CD14-positive monocyte (primary cell): ENCODE data around the gene MIPEP. TPM values are rescaled to one million over a fixed set of nuclear protein-coding genes. Genes with fewer than 3 reads are reported as not detected.

Source experiments
- DNase-seq, 3 donors: peaks; one replicate each; pipeline ENCODE4 v3.0.0-alpha.2; 2011 to 2022
- H2AFZ ChIP-seq: 2 replicates; pipeline ENCODE4 v1.6.0; 2012; ENCODE audit warnings: mild to moderate bottlenecking, low read depth, low read length, inconsistent platforms; ENCODE audit not compliant: insufficient read depth, poor library complexity, severe bottlenecking
- H3K27ac ChIP-seq, 2 donors: 1 replicate in 1 of 2; 2 replicates in 1 of 2; pipeline ENCODE4 v1.5.1; 2012 to 2013; ENCODE audit warnings: low read length in 2 of 2, control low read depth in 1 of 2, inconsistent platforms in 1 of 2, low read depth in 1 of 2, mild to moderate bottlenecking in 1 of 2
- H3K27me3 ChIP-seq, 2 donors: one replicate each; pipeline versions ENCODE4 v1.6.0 to v1.6.1; 2011 to 2013; ENCODE audit warnings: low read length in 2 of 2; ENCODE audit not compliant: control insufficient read depth in 2 of 2, insufficient read depth in 2 of 2
- H3K36me3 ChIP-seq, 2 donors: replicated peaks in 1 of 2; 1 replicate in 1 of 2; 2 replicates in 1 of 2; pipeline versions ENCODE4 v1.5.1 to v1.6.1; 2012 to 2013; ENCODE audit warnings: low read length in 2 of 2, control low read depth in 1 of 2, inconsistent platforms in 1 of 2, mild to moderate bottlenecking in 1 of 2; ENCODE audit not compliant: insufficient read depth in 2 of 2, control insufficient read depth in 1 of 2
- H3K4me1 ChIP-seq, 2 donors: 1 replicate in 1 of 2; 2 replicates in 1 of 2; pipeline versions ENCODE4 v1.5.1 to v1.6.1; 2012 to 2013; ENCODE audit warnings: low read length in 2 of 2, control low read depth in 1 of 2, inconsistent platforms in 1 of 2, mild to moderate bottlenecking in 1 of 2, moderate library complexity in 1 of 2; ENCODE audit not compliant: insufficient read depth in 2 of 2, control insufficient read depth in 1 of 2
- H3K4me2 ChIP-seq: replicated peaks from 2 replicates; pipeline ENCODE3; 2012; ENCODE audit warnings: low read length, moderate library complexity, mild to moderate bottlenecking; ENCODE audit not compliant: poor library complexity, severe bottlenecking; ENCODE audit errors: extremely low read depth
- H3K4me3 ChIP-seq, 3 experiments: fragments of 200-600 bp in 1 of 3; sonication (generic) in 1 of 3; replicated peaks in 1 of 3; 1 replicate in 2 of 3; 2 replicates in 1 of 3; pipeline ENCODE4 v1.5.1; 2011 to 2013; ENCODE audit warnings: low read length in 3 of 3, mild to moderate bottlenecking in 3 of 3, control low read depth in 2 of 3, low read depth in 2 of 3, inconsistent platforms in 1 of 3, moderate library complexity in 1 of 3
- H3K79me2 ChIP-seq: 2 replicates; pipeline ENCODE4 v1.6.0; 2012; ENCODE audit warnings: mild to moderate bottlenecking, control low read depth, inconsistent platforms, low read length, moderate library complexity; ENCODE audit not compliant: insufficient read depth
- H3K9ac ChIP-seq: 2 replicates; pipeline ENCODE4 v1.6.0; 2017; ENCODE audit warnings: low read length, mild to moderate bottlenecking; ENCODE audit not compliant: insufficient read depth, poor library complexity, severe bottlenecking
- H3K9me3 ChIP-seq, 2 donors: replicated peaks in 1 of 2; 1 replicate in 1 of 2; 2 replicates in 1 of 2; pipeline versions ENCODE4 v1.5.1 to v1.6.1; 2012 to 2013; ENCODE audit warnings: low read length in 2 of 2, control low read depth in 1 of 2; ENCODE audit not compliant: control insufficient read depth in 1 of 2, insufficient read depth in 1 of 2
- H4K20me1 ChIP-seq: 2 replicates; pipeline ENCODE4 v1.6.0; 2012; ENCODE audit warnings: mild to moderate bottlenecking, low read length, control low read depth, moderate library complexity; ENCODE audit not compliant: insufficient read depth
- H3K27ac Mint-ChIP-seq, 7 donors: one replicate each; pipeline ENCODE4 v1.8.0; 2020; ENCODE audit warnings: mild to moderate bottlenecking in 7 of 7, mixed read lengths in 7 of 7, moderate library complexity in 6 of 7, inconsistent platforms in 2 of 7
- H3K27me3 Mint-ChIP-seq, 3 donors: one replicate each; pipeline ENCODE4 v1.8.0; 2021 to 2022; ENCODE audit warnings: low read depth in 3 of 3, mild to moderate bottlenecking in 3 of 3, mixed read lengths in 3 of 3, moderate library complexity in 3 of 3, inconsistent platforms in 1 of 3
- H3K36me3 Mint-ChIP-seq, 2 donors: one replicate each; pipeline ENCODE4 v1.8.0; 2020; ENCODE audit warnings: mixed read lengths in 2 of 2, inconsistent platforms in 1 of 2, mild to moderate bottlenecking in 1 of 2
- H3K4me1 Mint-ChIP-seq: one replicate; pipeline ENCODE4 v1.8.0; 2020; ENCODE audit warnings: mild to moderate bottlenecking, mixed read lengths
- H3K4me3 Mint-ChIP-seq, 2 donors: one replicate each; pipeline ENCODE4 v1.8.0; 2020; ENCODE audit warnings: mild to moderate bottlenecking in 2 of 2, mixed read lengths in 2 of 2, moderate library complexity in 1 of 2
- H3K9me3 Mint-ChIP-seq, 7 donors: one replicate each; pipeline ENCODE4 v1.8.0; 2020 to 2022; ENCODE audit warnings: mixed read lengths in 7 of 7, mild to moderate bottlenecking in 6 of 7, moderate library complexity in 6 of 7, inconsistent platforms in 2 of 7
- WGBS: methylation state at CpG from one replicate; pipeline ENCODE4 v1.1.5; 2013; ENCODE audit warnings: missing lambda C conversion rate; ENCODE audit not compliant: insufficient coverage; 5-methylcytosine and 5-hydroxymethylcytosine counted together
- intact Hi-C, 2 donors: fragments of 100-400 bp; cut with micrococcal nuclease; formaldehyde crosslinking; loops; one replicate each; pipeline versions ENCODE4 v1.15.0 to v1.15.1; 2023
- polyA plus RNA-seq, 3 donors: library from polyadenylated mRNA; depleted of rRNA in 1 of 3; unstranded in 2 of 3; stranded (reverse) in 1 of 3; fragments of 300-500 nt in 2 of 3; fragments of >200 nt in 1 of 3; fragmentation: Illumina TruSeq in 2 of 3; gene quantifications; 1 replicate in 2 of 3; 2 replicates in 1 of 3; pipeline ENCODE4 v1.2.3, GENCODE V29; 2012 to 2021
- TF ChIP-seq, protein P1 (sequence below): fragments of 200-600 bp; IDR thresholded peaks from one replicate; pipeline ENCODE4 v1.8.0; 2022; ENCODE audit warnings: antibody characterized with exemption, mild to moderate bottlenecking

Gene MIPEP
- polyA plus RNA-seq, 3 donors: 1.2 to 9.9 (median 7.7) TPM

DNA sequence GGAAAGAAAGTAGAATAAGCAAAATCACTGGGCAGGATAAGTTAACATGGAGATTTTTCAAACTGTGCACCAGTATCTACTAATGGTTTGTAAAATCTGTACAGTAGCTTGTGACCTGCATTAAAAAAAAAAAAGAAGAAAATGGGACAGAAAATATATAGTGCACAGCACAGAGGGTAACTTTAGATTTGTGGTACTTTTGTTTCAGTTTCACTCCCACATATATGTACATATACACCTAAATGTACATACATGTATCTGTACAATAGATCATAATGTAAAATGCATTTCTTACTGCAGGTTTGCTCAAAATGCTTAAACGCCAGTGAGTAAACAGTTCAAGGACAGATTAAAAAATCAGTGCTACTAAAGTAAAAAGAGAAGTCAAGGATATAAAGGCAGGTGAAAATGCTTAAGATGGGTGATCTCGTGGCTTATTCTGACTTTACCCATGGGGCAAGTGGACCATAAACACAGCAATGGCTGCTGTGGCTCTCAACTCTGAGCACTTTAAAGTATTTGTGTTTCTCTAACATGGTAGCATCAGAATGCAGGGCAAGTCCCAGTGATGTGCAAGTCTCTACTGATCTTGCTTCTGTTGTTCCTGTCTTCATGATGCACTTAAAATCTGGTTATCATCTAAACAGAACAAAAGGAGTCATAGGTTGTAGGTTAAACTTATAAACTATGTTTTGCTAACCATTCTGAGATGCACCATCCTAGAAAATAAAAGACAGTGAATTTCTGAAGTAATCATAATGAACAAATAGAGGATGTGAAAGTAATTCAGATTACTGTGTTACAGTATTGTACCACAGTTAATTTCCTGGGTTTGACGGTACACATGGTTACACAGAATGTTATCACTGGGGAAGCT lies 112.3 kb downstream of the MIPEP start:
- intact Hi-C loops: no loop called here
- H3K36me3 Mint-ChIP-seq: peaks cover 0 to 2% of the 10 kb centered on the region in 2 donors
- no peak overlapping the region for H3K4me2 ChIP-seq
- no peak overlapping the region for H2AFZ ChIP-seq
- H3K9me3 Mint-ChIP-seq: peaks cover 2 to 18% (median 7%) of the 10 kb centered on the region in 7 donors
- no peaks in the 10 kb centered on the region for H3K27me3 ChIP-seq
- no peaks in the 10 kb centered on the region for H3K79me2 ChIP-seq
- no peaks in the 10 kb centered on the region for H3K27me3 Mint-ChIP-seq
- H3K36me3 ChIP-seq: no peaks in the 10 kb centered on the region
- peaks cover 6% of the 10 kb centered on the region for H3K4me1 Mint-ChIP-seq
- no peak overlapping the region for H3K27ac ChIP-seq
- DNase-seq: no peak
- H3K9me3 ChIP-seq: no peaks in the 10 kb centered on the region
- H4K20me1 ChIP-seq: no peaks in the 10 kb centered on the region
- TF ChIP-seq, protein P1, sequence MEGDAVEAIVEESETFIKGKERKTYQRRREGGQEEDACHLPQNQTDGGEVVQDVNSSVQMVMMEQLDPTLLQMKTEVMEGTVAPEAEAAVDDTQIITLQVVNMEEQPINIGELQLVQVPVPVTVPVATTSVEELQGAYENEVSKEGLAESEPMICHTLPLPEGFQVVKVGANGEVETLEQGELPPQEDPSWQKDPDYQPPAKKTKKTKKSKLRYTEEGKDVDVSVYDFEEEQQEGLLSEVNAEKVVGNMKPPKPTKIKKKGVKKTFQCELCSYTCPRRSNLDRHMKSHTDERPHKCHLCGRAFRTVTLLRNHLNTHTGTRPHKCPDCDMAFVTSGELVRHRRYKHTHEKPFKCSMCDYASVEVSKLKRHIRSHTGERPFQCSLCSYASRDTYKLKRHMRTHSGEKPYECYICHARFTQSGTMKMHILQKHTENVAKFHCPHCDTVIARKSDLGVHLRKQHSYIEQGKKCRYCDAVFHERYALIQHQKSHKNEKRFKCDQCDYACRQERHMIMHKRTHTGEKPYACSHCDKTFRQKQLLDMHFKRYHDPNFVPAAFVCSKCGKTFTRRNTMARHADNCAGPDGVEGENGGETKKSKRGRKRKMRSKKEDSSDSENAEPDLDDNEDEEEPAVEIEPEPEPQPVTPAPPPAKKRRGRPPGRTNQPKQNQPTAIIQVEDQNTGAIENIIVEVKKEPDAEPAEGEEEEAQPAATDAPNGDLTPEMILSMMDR: no peak
- no peak overlapping the region for H3K9ac ChIP-seq
- no peak overlapping the region for H3K27ac Mint-ChIP-seq
- 100% methylated on average over 2 of the region's 3 CpGs for WGBS
- H3K4me3 ChIP-seq: no peak overlapping the region
- H3K4me1 ChIP-seq: peaks cover 0 to 3% of the 10 kb centered on the region in 2 donors
- H3K4me3 Mint-ChIP-seq: no peak overlapping the region

DNA sequence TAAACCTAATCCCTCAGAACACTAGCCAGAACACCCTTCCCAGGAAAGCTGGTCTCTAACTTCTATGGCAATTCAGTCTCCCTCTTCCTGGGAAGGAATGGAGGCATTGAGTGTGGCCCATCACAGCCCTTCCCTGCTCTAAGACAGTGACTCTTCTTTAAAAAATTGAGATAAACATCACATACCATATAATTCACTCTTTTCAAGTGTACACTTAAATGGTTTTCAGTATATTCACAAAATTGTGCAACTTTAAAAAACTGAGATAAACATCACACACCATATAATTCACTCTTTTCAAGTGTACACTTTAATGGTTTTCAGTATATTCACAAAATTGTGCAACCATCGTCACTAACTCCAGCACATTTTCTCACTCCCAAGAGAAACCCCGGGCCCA lies 116.5 kb downstream of the MIPEP start:
- H3K36me3 ChIP-seq: no peaks in the 10 kb centered on the region
- H3K9ac ChIP-seq: no peak overlapping the region
- H3K9me3 Mint-ChIP-seq: no peaks in the 10 kb centered on the region
- no peak for DNase-seq
- no peak overlapping the region for H3K27ac Mint-ChIP-seq
- WGBS: 50% methylated on average over 2 of the region's 2 CpGs
- H2AFZ ChIP-seq: no peak overlapping the region
- H3K4me3 ChIP-seq: no peak overlapping the region
- intact Hi-C loops: no loop called here
- H3K4me3 Mint-ChIP-seq: no peak overlapping the region
- no peak overlapping the region for H3K4me2 ChIP-seq
- H3K4me1 ChIP-seq: peaks cover 0 to 3% of the 10 kb centered on the region in 2 donors
- H3K36me3 Mint-ChIP-seq: no peaks in the 10 kb centered on the region
- TF ChIP-seq, protein P1: no peak
- H3K9me3 ChIP-seq: no peaks in the 10 kb centered on the region
- no peaks in the 10 kb centered on the region for H4K20me1 ChIP-seq
- H3K79me2 ChIP-seq: no peaks in the 10 kb centered on the region
- H3K27ac ChIP-seq: no peak overlapping the region
- no peaks in the 10 kb centered on the region for H3K27me3 ChIP-seq
- peaks cover 0 to 2% (median 0%) of the 10 kb centered on the region in 3 donors for H3K27me3 Mint-ChIP-seq
- H3K4me1 Mint-ChIP-seq: peaks cover 8% of the 10 kb centered on the region
